Left renal pelvis (tissue), 4 donors: ENCODE results near the gene TMPRSS11D. TPM values are rescaled to one million over a fixed set of nuclear protein-coding genes. Genes with fewer than 3 reads are reported as not detected.

Experiments
- DNase-seq, 4 donors: peaks; one replicate each; pipeline ENCODE4 v3.0.0-alpha.2; 2013; ENCODE audit warnings: low read depth in 4 of 4, low spot score in 3 of 4
- polyA plus RNA-seq, 4 donors: library from polyadenylated mRNA; unstranded; fragments of 120-200 nt; gene quantifications; one replicate each; pipeline ENCODE4 v1.2.1, GENCODE V29; 2013; ENCODE audit not compliant: insufficient read length in 4 of 4

The TMPRSS11D gene
- polyA plus RNA-seq, 4 donors, result 0.24 TPM; not detected in 3

- no peak for DNase-seq
Observed at GRCh38 chr4:67891645-67892044, 7.8 kb upstream of the TMPRSS11D start.

- no peak for DNase-seq
Observed at GRCh38 chr4:67886281-67886680, 2.5 kb upstream of the TMPRSS11D start.

DNA sequence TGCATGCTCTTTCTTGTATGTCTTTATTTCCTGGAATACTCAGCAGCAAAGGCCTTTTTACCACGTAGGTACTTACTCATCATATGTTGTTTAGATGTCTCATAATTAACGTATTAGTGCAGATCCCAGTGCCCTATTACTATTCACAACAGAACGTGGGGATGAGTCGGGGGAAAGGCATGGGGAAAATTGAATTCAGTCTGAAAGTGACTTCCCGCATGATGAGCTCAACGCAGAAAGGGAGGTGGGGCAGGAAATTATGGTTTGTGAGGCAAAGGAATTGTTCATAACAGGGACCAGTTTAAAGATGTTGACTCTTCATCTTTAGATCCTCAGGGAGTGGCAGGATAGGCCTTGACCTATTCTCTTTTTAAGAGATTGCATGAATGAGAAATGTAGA lies 2.0 kb upstream of the TMPRSS11D start:
- no peak for DNase-seq

DNA sequence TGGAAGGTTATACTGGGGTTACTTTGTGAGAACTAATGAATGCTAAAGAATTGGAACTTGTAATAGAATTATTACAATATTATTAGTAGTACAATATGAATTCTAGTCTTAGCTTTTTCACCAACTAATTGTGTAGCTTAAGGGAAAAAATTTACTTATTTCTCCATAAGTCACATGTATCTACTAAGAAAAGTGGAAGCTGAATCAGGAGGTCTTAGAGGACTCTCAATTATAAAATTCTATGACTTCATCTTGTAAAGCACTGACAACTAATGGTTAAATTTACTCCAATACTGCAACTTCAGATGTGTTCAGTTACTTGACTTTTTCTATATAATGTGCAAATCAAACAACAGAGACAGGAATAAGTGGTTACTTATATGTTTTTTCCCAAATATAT lies 899 bp upstream of the TMPRSS11D start:
- no peak for DNase-seq

- no peak for DNase-seq
Observed at GRCh38 chr4:67883458-67883857, 344 bp downstream of the TMPRSS11D start.

DNA sequence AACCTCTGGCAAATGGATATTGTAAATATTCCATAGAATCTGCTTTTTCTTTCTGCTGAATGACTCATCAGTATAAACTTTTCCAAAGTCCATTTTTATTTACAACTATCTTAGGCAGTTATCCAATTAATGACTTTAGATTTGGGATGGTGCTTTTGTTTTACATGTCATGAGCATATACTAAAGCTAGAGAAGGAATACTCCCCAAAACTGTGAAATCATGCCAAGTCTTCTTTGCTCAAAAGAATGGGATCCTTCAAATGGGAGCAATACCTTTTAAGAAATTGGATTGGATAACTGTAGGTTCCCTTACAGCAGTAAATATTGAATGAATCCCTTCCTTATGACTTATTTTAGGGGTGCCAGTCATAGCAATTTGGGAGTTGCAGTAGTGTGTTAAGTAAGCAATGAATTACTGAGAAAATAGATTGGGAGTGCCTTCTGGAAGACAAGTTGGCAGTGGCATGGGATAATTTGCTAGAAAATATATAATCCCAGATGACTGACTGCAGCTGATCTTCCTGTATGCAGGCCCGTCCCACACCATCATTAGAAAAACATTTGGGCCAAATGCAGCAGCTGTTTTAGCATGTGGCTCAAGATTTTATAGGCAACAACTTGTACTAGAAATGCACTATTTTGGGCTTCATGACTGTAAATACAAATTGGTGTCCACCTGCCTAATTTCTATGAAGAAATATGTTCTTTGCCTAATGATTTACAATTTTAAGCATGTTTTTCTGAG lies 2.8 kb downstream of the TMPRSS11D start:
- no peak for DNase-seq

GRCh38 chr4:67879486-67879885 lies 4.3 kb downstream of the TMPRSS11D start:
- DNase-seq, result no peak

- DNase-seq, result no peak
Observed at GRCh38 chr4:67877086-67877485, 6.7 kb downstream of the TMPRSS11D start.

- DNase-seq, result no peak
Observed at GRCh38 chr4:67874986-67875385, 8.8 kb downstream of the TMPRSS11D start.

GRCh38 chr4:67873116-67873515 lies 10.7 kb downstream of the TMPRSS11D start:
- no peak for DNase-seq

GRCh38 chr4:67871867-67872266 lies 11.9 kb downstream of the TMPRSS11D start:
- DNase-seq, result no peak

GRCh38 chr4:67869580-67870190 lies 14.1 kb downstream of the TMPRSS11D start:
- no peak for DNase-seq

GRCh38 chr4:67861513-67861912 lies 22.3 kb downstream of the TMPRSS11D start:
- no peak for DNase-seq

GRCh38 chr4:67853336-67853735 lies 30.5 kb downstream of the TMPRSS11D start:
- DNase-seq, result no peak

- no peak for DNase-seq
Observed at GRCh38 chr4:67820903-67821302, 62.9 kb downstream of the TMPRSS11D start.

DNA sequence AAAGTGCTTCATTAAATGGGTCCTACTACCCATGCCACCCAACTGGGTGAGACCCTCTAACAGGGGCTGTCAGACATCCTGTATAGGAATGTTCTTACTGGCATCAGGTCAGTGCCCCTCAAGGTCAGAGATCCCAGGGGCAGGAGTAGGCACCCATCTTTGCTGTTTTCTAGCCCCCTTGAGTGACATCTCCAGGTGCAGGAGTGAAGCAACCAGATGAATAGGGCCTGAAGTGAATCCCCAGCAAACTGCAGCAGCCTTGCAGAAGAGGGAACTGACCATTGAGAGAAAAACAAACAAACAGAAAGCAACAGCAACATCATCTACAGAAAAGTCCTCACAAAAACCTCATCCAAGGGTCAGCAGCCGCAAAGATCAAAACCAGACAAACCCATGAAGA lies 73.8 kb downstream of the TMPRSS11D start:
- DNase-seq, result no peak

GRCh38 chr4:67809502-67809901 lies 74.3 kb downstream of the TMPRSS11D start:
- DNase-seq, result no peak

DNA sequence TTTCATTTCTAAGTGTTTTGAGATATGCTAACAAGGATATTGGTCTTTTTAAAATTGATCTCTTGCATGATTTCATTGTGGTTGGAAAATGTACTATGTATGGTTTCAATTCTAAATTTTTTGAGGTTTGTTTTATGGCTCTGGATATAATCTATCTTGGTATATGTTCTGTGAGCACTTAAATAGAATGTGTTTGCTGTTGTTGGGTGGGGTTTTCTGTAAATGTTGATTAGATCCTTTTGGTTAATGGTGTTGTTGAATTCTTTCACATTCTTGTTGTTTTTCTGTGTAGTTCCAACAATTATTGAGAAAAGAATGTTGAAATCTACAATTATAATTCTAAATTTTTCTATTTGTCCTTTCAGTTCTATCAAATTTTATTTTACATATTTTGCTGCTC lies 87.0 kb downstream of the TMPRSS11D start:
- DNase-seq, result no peak

GRCh38 chr4:67790721-67791120 lies 93.1 kb downstream of the TMPRSS11D start:
- DNase-seq, result no peak

- no peak for DNase-seq
Observed at GRCh38 chr4:67787311-67787710, 96.5 kb downstream of the TMPRSS11D start.

- DNase-seq, result no peak
Observed at GRCh38 chr4:67785528-67785927, 98.3 kb downstream of the TMPRSS11D start.

DNA sequence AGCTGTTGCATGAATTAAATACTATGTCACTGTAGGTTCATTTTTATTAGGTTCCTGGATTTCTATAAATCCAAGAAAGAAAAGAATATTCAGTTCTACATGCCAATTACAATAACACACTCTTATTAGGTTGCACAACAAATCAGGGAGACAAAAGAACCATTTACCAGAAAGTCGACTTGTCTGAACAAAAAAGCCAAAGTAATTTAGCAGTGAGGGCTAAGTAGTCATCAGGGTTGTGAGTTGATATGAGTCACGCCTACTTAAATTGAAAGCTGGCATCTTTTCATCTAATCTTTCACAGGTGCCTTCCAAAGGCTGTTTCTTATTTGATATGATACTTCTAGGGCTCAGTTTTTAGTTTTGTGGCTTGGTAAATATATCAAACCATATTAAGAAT lies 104.2 kb downstream of the TMPRSS11D start:
- no peak for DNase-seq
